HG02610 (cell line): Measurements from ENCODE around the gene AFF1.

ENCODE experiments used
- ATAC-seq: cut with Tn5 transposase; IDR thresholded peaks from one replicate; pipeline ENCODE4 v1.9.1; 2021; ENCODE audit warnings: mild to moderate bottlenecking, moderate library complexity; ENCODE audit not compliant: unreplicated experiment

Gene AFF1

DNA sequence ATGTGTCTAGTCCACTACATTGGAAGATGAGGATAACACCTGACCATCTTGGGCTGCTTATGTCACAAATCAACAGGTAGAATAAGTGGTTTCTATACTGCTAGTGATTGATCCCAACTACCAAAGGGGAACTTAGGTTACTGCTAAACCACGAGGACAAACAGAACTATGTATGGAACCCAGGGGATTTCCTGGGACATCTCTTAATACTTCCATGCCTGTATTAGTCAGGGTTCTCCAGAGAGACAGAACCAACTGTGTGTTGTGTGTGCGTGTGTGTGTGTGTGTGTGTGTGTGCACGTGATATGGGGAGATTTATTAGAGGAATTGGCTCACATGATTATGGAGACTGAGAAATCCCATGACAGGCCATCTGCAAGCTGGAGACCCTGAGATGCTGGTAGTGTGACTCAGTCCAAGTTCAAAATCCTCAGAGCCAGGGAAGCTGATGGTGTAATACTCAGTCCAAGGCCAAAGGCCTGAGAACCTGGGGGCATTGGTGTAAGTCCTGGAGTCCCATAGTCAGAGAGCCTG lies 16.2 kb upstream of the AFF1 start:
- ATAC-seq: no peak

DNA sequence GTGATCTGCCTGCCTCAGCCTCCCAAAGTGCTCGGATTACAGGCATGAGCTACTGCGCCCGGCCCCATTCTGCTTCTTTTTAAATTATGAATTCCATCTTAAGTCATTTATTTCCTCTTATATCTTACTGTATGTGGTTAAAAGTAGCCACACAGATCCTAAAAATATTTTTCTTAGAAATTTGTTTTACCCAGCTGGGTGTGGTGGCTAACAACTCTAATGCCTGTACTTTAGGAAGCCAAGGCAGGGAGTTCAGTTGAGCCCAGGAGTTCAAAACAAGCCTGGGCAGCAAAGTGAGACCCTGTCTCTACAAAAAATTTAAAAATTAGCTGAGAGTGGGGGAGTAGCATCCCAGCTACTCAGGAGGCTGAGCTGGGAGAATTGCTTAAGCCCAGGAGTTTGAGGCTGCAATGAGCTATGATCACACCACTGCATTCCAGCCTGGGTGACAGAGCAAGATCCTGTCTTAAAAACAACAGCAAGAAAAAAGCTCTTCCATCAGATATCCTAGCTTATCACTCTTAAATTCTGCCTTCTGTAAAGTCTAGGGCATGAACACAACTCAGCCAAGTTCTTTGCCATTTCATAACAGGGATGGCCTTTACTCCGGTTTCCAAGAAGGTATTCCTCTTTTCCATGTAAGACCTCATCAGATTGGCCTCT lies 15.1 kb upstream of the AFF1 start:
- ATAC-seq: no peak

DNA sequence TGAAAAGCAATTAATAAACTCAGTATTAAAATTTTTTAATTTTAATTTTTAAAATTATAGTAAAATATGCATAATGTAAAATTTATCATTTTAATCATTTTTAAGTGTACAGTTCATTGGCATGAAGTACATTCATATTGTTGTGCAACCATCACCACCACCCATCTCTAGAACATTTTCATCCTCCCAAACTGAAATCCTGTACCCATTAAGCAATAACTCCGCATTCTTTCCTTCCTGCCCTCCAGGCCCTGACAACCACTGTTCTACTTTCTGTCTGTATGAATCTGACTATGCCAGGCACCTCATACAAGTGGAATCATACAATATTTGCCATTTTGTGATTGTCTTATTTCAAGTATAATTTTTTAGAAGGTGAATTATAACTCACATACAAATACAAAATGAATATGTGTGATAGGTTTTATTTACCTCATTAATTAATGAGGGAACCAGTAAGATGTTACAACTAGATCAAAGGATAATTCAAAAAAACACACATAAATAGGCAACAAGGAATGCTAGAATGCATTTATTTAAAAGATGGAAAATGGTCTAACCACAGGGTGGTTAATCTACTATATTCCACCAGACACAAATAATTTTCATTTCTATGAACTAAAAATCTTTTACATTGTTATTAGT lies 13.1 kb upstream of the AFF1 start:
- no peak for ATAC-seq

DNA sequence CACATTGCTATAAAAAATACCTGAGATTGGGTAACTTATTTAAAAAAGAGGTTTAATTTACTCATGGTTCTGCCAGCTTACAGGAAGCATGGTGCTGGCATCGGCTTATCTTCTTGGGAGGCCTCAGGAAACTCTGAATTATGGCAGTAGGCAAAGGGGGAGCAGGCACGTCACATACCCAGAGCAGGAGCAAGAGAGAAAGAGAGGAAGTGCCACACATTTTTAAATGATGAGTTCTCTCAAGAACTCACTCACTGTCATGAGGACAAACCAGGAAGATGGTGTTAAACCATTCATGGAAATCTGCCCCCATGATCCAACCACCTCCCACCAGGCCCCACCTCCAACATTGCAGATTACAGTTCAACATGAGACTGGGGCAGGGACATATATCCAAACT lies 10.0 kb upstream of the AFF1 start:
- no peak for ATAC-seq

DNA sequence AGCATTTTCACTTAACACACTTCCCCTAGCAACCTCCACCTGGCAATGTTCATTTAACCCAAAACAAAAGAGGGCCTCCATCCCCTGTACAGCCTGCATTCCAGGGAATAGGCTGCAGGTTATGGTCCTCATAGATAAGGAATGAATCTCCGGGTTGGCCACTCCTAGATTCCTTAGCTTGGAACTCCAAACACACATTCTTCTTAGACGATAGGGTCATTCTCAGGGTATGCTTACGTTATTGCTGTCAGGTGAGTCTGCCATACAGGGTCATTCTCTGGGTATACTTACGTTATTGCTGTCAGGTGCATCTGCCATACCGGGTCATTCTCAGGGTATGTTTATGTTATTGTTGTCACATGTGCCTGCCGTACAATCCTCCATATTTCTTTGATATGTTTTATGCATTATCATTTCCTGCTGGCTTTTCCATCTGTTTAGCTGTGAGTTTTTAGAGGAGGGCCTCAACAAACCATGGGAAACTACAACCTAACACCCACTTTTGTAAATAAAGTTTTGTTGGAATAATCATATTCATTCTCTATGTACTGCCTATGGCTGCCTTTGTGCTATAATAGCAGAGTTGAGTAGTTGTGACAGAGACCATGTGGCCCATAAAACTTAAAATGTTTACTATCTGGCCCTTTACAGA lies 8.2 kb upstream of the AFF1 start:
- no peak for ATAC-seq

DNA sequence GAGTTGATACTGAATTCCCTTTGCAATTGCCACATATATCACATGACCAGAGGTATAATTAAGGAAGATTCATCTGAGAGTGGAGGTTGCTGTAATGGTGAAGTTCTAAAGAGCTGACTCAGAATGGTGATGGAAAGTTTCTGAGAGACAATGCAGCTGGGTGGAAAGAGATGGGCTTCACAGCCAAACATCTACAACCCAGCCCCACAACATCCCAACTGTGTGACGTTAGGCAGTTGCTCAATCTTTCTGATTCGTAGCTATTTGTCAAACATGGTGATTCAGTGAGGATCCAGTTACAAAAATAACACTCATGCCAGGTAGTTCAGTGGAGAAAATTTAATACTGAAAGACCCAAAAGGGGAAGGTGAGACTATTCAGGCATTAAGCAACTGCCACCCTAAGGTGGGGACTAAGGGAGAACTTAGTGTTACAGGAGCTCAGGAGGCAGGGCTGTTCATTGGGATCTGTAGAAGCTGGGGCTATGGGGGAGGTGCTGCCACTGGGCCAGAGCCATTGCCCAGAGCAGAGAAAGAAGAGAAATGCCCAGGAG lies 6.9 kb upstream of the AFF1 start:
- peak; percentile 40 for ATAC-seq

DNA sequence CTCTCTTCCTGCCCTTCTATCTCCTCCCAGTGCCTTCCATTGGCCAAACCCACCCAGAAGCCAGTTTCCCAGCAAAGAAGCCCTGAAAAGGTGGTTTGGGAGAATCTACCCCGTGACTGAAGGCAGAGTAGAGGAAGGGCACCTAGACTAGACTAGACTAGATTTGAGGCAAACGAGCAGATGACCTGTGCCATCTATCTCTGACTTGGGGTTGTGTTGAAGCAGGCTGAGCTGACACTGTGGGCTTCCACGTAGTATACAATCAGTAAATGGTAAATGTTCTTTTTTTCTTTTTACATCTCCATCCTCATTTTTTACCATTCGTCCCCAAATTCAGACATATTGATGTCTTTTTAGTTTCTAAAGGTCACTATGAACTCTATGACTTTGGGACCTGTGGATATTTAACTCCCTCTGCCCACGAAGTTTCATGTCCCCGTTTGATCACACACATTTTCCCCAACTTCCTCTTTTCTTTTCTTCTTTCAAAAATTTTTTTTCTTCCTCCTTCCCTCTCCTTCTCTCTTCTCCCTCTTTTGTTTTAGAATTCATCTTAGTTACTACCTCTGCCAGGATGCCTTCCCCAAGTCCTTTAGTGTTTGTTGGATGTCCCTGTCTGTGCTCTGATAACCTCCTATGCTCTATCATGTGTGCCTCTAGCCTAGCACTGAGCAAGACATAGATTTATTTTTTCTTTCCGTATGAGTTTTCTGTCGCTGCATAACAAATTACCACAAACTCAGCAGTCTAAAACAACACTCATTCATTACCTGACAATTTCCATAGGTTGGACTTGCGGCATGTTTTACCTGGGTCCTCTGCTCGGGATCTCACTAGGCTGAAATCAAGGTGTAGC lies 6.2 kb upstream of the AFF1 start:
- peak; percentile 28 for ATAC-seq

DNA sequence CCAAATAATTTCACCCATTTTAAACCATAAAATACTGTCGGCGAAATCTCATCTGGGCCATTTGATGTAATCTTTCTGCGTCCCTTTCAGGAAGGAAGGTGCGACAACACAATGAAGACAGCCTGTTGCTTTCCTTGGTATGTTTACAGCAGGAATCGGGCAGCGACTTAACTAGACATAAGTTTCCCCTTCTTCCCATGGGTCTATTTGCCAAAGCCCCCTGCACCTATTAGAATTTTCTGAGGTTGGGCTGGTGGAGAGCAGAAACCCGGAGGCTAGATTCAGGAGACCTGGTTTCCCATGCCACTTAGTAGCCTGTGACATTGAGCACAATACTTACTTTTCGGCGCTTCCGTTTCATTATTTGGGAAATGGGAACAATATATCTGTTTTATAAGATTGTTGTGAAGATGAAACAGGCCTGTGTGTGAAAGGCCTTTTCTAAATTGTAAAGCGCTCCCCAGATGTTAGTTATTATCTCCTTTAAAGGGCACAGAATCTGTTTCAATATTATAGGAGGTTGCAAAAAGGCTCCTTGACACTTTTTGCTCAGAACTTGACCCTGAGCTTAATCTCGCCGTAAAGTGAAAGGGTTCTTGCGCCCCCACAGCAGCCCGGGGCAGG lies 552 bp upstream of the AFF1 start:
- no peak for ATAC-seq

DNA sequence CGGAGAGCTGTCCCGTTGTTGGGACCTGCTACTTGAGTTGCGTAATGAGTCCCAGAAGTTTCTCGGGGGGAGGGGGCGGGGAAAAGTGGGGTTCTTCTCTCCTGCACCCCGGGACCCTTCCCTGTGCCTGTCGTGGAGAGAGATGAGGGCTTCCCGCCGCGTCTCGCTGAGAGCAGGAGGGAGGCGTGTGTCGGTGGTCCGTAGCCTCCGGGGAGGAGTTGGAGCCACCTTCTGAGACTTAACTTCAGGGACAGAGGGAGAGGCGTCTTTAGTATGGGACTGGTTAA lies 698 bp downstream of the AFF1 start:
- ATAC-seq: peak; percentile 0

DNA sequence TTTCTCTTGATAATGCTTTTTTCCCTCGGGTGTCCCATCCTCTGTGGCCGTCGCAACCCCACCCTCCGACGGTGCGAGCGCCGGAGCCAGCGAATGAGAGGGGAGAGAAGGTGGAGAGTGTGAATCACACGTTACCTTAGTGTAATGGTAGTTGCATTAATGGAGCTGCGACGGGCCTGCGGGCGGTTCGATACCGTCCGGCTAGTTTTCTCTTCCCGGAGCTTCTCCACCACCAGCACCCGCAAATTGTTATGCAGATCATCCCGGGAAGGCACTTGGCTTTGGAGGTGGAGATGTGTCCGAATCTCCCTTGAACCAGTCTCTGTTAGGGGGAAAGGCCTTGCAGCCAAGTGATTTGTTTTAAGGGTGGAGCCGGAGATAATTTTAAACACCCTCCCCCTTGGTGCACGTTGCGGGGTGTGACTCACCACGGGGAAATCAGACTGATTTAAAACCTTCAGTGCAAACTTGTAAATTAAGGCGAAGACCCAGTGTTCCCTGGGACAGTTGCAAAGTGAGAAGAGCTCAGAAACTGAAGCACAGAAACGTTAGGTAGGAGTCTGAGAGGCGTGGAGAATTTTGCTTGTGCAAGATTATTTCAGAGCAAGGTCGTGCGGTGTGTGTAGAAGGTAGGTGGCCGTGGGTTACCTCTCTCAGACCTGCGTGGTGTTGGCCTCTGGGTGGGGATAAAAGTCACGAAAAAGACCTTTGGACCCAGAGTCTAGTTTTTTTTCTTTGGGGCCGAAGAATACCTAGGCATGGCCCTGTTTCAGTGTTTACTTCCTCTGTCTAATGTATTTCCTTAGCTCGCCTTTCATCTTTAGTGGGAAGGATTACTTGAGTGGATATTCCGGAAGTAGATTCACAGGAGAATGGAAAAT lies 1.3 kb downstream of the AFF1 start:
- peak; percentile 33 for ATAC-seq

DNA sequence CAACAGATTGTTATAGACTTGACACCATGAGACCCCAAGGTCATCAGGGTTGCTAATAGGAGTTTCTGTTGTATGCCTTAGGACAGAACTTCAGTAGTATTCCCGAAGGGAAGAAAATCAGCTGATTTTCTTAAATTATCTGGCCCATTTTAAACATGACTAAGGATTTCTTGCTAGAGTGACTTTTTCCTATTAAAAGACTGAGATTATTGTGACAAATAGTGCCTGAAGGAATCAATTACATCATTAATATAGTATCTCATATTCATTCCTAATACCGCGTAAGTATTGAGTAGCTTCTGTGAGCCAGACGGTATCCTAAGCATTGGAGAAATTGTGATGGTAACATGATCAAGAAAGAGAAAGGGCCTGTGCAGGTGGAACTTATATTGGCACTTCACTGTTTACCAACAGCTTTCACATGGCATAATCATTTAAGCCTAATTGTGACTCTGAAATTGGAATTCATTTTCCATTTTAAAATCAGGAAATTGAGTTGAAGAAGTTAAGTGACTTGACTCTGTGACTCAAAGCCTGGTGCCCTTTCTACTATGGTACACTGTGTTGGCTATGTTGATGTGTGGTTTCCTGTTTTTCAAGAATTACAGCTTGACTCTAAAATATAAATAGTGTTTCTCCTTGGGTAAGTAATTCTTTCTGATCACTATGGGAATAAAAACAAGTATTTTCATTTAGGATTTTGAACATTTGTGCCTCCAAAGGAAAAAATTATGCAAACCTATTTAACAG lies 4.1 kb downstream of the AFF1 start:
- no peak for ATAC-seq

DNA sequence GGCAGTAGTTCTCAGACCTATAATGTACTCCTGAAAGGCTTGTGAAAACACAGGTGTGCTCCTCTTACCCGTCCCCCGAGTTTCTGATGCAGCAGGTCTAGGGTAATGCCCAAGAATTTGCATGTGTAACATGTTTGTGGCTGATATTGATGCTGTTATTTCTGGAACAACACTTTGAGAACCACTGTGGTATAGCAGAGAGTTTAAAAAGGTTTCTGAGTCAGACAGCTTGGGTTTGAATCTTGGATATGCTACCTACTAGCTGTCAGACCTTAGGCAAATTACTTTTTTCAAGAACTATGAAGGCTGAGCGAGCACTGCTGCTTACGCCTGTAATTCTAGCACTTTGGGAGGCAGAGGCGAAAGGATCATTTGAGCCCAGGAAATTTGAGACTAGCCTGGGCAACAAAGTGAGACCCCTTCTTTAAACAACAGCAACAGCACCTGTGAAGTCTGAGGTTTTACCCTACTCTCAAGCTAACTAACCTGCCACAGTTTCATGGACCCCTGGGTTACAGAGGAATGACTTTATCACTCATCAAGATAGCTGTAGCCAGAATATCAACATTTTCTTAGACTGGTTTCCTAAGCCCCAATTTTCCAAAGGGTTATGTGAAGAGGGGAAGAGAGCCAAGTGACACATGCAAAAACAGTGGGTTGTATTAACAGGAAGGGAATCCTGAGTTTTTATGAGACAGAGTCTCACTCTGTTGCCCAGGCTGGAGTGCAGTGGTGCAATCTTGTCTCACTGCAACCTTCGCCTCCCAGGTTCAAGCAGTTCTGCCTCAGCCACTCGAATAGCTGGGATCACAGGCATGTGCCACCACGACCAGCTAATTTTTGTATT lies 5.1 kb downstream of the AFF1 start:
- peak; percentile 69 for ATAC-seq

DNA sequence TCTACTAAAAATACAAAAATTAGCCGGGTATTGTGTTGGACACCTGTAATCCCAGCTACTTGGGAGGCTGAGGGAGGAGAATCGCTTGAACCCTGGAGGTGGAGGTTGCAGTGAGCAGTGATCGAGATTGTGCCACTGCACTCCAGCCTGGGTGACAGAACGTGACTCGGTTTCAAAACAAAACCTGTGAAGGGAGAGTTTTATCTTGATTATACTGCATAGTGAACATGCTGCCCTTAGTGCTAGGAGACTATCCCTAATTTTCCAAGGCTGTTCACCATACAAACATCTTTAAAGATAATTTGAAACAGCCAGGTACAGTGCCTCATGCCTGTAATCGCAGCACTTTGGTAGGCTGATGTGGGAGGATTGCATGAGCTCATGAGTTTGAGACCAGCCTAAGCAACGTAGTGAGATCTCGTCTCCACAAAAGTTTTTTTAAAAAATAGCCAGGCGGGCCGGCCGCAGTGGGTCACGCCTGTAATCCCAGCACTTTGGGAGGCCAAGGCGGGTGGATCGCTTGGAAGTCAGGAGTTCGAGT lies 6.2 kb downstream of the AFF1 start:
- no peak for ATAC-seq

DNA sequence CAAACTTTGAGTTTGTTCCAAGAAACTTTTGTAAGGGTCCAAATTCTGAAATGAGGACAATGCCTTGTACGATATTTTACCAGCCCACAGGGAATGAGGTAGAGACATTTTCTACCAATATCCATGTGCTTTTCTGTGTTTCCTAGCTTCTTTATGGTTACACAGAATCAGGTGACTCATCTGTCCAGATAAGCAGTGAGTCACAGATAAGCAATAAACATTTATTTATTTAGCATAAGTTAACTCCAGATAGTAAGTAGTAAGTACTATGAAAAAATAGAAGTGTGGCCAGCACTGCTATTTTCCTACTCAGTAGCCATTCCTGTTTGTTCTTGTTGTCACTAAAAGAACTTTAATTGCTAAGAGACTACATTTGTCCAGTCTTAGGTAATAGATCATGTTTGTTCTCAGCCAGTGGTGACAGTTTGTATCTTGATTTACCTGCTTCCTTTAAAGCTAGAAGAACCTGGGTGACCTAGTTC lies 7.4 kb downstream of the AFF1 start:
- ATAC-seq: no peak

DNA sequence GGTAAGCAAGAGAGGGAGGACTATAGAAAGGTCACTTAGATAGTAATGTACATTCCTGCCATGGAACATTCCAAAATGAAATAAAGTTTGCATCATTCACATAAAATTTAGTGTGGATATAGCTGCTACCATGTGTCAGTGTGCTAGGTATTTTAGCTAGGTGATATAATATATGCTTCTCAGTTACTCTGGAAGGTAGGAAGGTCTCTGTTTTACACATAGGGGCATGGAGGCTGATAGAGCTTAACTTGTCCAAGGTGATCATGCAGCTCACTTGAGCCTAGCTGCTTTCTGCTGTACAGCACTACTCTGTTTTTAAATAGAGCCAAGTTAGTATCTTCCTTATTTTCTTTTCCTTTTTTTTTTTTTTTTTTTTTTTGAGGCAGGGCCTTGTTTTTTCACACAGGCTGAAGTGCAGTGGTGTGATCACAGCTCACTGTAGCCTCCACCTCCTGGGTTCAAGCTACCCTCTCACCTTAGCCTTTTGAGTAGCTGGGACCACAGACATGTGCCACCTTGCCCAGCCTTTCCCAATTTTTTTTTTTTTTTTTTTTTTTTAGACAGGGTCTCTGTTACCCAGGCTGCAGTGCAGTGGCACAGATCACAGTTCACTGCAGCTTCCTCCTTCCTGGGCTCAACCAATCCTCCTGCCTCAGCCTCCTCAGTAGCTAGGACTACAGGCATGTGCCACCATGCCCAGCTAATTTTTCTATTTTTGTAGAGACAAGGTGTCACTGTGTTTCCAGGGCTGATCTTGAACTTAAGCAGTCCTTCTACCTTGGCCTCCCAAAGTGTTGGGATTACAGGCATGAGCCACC lies 10.4 kb downstream of the AFF1 start:
- ATAC-seq: no peak

DNA sequence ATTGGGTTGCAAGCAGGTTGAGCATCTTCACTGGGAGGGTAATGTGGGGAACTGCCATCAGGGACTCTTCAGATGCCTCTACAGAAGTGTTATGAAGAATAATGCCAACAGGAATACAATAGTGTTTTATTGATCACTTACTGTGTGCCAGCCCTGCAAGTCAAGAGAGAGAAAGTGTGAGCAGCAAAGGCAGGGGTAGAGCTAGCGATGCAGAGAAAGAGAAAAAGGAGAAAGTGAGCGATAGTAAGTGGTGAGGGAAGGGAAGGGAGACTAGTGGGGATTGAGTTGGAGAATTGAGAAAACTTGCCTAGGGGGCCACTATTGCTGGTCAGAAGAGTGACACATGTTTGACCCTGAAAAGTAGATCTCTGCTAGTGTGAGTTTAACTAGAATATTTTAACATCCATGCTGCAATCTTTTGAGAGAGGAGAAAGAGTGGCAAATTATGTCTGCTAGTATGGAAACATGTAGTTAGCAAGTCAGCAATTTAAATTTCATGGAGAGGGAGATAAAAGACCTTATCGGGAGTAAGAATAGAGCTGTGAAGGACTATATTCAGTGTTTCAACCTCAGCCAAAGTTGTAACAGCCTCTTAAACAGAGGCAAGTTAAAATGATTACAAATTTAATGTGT lies 12.2 kb downstream of the AFF1 start:
- ATAC-seq: no peak
